Fibroblast of the conjunctiva (primary cell): ENCODE measurements around the gene SSBP2.
"Not testable (repeated sequence)": the region's sequence is repeated elsewhere in the genome, so short reads cannot be mapped to it uniquely, and the experiment has no call there.

Experiments
- DNase-seq: peaks from one replicate; pipeline ENCODE4 v3.0.0-alpha.2; 2010; ENCODE audit warnings: low read depth

The SSBP2 gene

GRCh38 chr5:81426359-81427030 is 324.4 kb downstream of the SSBP2 start:
- no peak for DNase-seq

DNA sequence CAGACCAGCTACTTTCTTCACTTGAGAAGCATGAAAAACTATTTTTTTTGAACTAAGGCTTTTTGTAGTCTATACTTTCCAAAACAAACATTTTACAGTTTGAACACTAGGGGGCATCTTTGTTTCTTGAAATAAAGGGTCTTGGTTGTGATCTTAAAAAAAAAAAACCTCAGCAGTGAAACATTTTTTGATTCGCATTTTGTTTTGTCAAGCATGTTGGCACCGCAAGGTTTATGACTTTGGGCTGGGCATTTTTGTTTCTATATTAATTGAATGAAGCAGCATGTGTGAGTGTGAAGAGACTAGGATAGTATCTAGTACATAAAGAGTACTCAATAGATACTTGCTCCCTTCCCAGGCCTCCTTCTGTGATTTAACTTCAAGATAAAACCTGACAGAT is 325.3 kb downstream of the SSBP2 start:
- peak; percentile 35 for DNase-seq

- DNase-seq: no peak
Measured at GRCh38 chr5:81424728-81425127, 326.2 kb downstream of the SSBP2 start.

DNA sequence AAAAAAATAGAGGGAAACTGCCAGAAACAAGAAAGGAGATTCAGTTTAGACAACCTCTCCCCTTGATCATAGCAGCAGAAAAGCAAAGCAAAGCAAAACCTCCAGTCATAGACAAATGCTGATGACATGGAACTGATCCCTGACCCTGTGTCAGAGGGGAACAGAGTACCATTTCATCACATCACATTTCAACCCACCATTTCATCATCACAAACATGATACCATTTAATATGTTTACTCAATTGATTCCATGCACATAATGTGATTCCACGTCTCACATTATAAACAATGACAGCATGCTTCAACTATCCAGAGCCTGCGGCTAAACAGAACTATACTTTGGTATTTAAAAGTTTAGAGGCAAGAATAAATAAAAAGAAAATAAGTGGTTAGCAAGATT is 328.2 kb downstream of the SSBP2 start:
- peak; percentile 81 for DNase-seq

GRCh38 chr5:81420039-81420667 is 330.7 kb downstream of the SSBP2 start:
- DNase-seq: peak; percentile 52

DNA sequence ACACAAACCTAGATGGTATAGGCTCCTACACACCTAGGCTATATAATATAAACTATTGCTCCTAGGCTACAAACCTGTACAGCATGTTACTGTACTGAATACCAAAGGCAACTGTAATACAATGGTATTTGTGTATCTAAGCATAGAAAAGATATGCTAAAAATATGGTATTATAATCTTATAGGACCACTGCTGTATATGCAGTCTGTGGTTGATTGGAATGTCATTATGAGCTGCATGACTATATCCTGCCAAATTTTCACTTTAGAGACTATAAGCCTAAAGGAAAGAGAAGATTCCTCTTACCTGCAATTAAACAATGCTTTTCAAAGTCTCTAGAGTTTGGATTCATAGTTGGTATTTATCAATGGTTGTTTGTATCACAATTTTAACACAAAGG is 332.3 kb downstream of the SSBP2 start:
- no peak for DNase-seq

DNA sequence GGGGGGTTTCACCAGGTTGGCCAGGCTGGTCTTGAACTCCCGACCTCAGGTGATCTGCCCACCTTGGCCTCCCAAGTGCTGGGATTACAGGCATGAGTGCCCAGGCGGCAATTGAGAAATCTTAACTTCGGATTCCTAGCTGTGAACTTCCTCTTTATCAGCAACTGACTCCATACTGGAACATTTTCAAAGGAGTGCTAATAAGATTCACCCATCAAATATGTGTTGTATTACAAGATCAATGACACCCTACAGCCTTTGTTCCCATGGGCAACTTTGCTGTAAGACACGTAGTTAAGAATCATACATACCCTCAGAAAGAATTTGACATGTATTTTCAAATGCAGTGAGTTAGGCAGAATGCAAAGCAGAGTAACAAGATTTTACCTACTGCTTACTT is 333.8 kb downstream of the SSBP2 start:
- no peak for DNase-seq

GRCh38 chr5:81409896-81410295 is 341.0 kb downstream of the SSBP2 start:
- no peak for DNase-seq

- no peak for DNase-seq
Measured at GRCh38 chr5:81409361-81409760, 341.5 kb downstream of the SSBP2 start.

- DNase-seq: no peak
Measured at GRCh38 chr5:81408496-81408895, 342.4 kb downstream of the SSBP2 start.

GRCh38 chr5:81407811-81408210 is 343.1 kb downstream of the SSBP2 start:
- DNase-seq: not testable (repeated sequence)

- no peak for DNase-seq
Measured at GRCh38 chr5:81405126-81405891, 345.6 kb downstream of the SSBP2 start.

GRCh38 chr5:81402192-81402930 is 348.5 kb downstream of the SSBP2 start:
- no peak for DNase-seq

GRCh38 chr5:81401266-81401665 is 349.6 kb downstream of the SSBP2 start:
- DNase-seq: no peak

- no peak for DNase-seq
Measured at GRCh38 chr5:81400375-81400774, 350.5 kb downstream of the SSBP2 start.

- DNase-seq: no peak
Measured at GRCh38 chr5:81398741-81399140, 352.2 kb downstream of the SSBP2 start.

GRCh38 chr5:81397176-81397575 is 353.7 kb downstream of the SSBP2 start:
- no peak for DNase-seq

DNA sequence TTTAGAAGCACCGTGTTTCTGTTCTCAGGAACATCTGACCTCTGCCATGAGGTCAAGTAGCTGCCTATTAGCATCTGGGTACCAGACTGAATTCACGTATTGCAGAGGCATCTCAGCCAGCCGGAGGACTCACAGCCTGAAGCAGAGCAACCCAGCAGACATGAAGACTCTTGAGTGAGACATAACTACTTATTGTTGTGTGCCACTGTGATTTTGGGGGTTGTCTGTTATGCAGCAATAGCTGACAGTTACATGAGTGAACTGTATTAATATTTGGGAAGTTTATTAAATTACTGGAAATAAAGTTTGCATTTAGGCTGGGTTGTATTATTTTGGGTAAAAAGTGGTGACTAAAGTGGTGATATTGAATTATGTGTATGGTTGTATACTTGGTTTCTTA is 355.6 kb downstream of the SSBP2 start:
- DNase-seq: no peak

- no peak for DNase-seq
Measured at GRCh38 chr5:81393783-81394718, 356.8 kb downstream of the SSBP2 start, which contains the start of gene ACOT12. ACOT12 (minus strand) TSS chr5:81394134; CDS start chr5:81394114, 20 bp downstream.

DNA sequence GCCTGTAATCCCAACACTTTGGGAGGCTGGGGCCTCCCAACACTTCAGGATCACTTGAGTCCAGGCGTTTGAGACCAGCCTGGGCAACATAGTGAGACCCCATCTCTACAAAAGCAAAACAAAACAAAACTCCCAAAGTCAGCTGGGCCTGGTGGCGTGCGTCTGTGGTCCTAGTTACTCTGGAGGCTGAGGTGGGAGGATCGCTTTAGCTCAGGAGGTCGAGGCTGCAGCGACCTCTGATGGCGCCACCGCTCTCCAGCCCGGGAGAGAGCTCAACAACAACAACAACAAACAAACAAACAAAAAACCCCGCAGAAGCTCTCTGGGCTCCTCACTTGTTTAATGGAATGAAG is 357.5 kb downstream of the SSBP2 start:
- no peak for DNase-seq

- DNase-seq: no peak
Measured at GRCh38 chr5:81389025-81389424, 361.9 kb downstream of the SSBP2 start.
